Kidney epithelial cell (primary cell): ENCODE data around the gene DCPS. TPM values are rescaled to one million over a fixed set of nuclear protein-coding genes. Genes with fewer than 3 reads are reported as not detected.

Source experiments
- DNase-seq: peaks from one replicate; pipeline ENCODE4 v3.0.0-alpha.2; 2010; ENCODE audit warnings: low read depth
- H3K27me3 ChIP-seq: 2 replicates; pipeline ENCODE4 v1.6.0; 2011; ENCODE audit warnings: low read length; ENCODE audit not compliant: control insufficient read depth, insufficient read depth
- H3K36me3 ChIP-seq: 2 replicates; pipeline ENCODE4 v1.5.1; 2011; ENCODE audit warnings: low read length; ENCODE audit not compliant: control insufficient read depth, insufficient read depth
- H3K4me3 ChIP-seq: 2 replicates; pipeline ENCODE4 v1.5.1; 2011; ENCODE audit warnings: low read depth, mild to moderate bottlenecking, control low read depth, low read length
- CTCF ChIP-seq: IDR thresholded peaks from 2 replicates; pipeline ENCODE4 v1.5.1; 2011; ENCODE audit warnings: mild to moderate bottlenecking, moderate library complexity, low read length, control low read depth, inconsistent platforms; ENCODE audit not compliant: insufficient read depth, poor library complexity, severe bottlenecking
- total RNA-seq: library from RNA; depleted of rRNA; stranded (reverse); fragments of >200 nt; gene quantifications from 2 replicates; pipeline ENCODE4 v1.2.3, GENCODE V29; 2015

Gene DCPS
- total RNA-seq, 1 donor from 2014 or later: 15.0 TPM

DNA sequence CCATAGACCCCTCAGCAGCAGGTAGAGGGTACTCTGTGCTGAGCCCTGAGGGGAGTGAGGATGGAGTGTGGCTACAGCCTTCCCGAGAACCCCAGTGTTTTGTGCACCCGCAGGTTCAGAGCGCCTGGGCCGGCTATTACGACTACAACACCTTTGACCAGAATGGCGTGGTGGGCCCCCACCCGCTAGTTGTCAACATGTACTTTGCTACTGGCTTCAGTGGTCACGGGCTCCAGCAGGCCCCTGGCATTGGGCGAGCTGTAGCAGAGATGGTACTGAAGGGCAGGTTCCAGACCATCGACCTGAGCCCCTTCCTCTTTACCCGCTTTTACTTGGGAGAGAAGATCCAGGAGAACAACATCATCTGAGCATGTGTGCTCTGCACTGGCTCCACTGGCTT lies 26.5 kb upstream of the DCPS start:
- H3K36me3 ChIP-seq: no peaks in the 10 kb centered on the region
- H3K4me3 ChIP-seq: no peak overlapping the region
- H3K27me3 ChIP-seq: no peaks in the 10 kb centered on the region
- DNase-seq: no peak
- no peak for TF ChIP-seq CTCF

DNA sequence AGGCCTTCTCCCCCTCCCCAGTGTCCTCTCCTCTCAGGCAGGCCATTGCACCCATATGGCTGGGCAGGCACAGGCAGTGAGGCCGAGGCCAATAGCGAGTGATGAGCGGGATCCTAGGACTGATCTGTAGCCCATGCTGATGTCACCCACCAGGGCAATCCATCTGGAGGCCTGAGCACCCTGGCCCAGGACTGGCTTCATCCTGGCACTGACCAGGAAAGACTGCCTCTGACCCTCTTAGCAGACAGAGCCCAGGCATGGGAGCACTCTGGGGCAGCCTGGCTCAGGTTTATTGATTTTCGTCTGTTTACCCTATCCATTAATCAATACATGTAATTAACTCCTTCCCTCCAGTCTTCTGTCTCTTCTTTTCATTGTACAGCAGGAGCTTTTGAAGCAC lies 26.1 kb upstream of the DCPS start:
- no peaks in the 10 kb centered on the region for H3K27me3 ChIP-seq
- no peak overlapping the region for H3K4me3 ChIP-seq
- no peak for DNase-seq
- no peaks in the 10 kb centered on the region for H3K36me3 ChIP-seq
- no peak for TF ChIP-seq CTCF

GRCh38 chr11:126279191-126279590 lies 24.7 kb upstream of the DCPS start:
- no peaks in the 10 kb centered on the region for H3K27me3 ChIP-seq
- no peak overlapping the region for H3K4me3 ChIP-seq
- no peak for TF ChIP-seq CTCF
- H3K36me3 ChIP-seq: no peaks in the 10 kb centered on the region
- no peak for DNase-seq

DNA sequence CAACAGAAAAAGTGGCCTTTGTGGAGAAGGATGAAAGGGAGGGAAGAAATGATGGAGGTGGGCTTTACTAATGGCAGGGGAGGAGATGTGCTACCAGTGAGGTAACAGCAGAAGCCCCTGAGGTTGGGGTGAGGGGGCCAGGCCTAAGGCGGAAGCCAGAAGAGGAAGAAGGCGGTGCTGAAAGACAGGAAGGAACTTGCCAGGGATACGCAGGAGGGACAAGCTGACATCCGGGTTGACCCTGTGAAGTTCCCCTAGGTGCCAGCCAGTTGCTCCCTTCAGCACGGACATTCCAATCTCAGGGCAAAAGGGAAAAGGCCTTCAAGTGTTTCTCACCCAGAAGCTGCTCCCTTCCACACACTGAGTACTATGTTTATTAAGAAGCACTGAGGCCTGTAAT lies 23.3 kb upstream of the DCPS start:
- no peaks in the 10 kb centered on the region for H3K36me3 ChIP-seq
- H3K27me3 ChIP-seq: no peaks in the 10 kb centered on the region
- H3K4me3 ChIP-seq: no peak overlapping the region
- no peak for DNase-seq
- TF ChIP-seq CTCF: no peak

DNA sequence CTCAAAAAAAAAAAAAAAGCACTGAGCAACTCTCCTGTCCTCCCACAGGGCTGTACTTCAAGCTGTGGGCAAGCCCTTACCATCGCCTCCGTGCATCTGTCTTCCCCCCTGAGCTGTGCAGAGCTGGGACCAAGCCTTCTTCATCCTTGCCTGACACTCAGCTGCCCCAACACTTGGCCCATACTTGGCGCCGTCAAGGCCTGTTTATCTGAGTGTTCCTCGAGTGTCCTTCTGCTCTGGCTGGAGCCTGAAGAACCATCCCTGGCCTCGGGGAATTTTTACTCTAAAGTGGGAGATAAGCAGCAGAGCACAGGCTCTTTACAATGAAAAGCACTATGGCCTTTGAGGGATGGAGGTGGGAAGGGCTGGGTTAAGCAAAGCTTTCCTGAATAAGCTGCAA lies 22.6 kb upstream of the DCPS start:
- Histone ChIP-seq H3K27me3 (no peaks in the 10 kb centered on the region), H3K4me3 (no peak overlapping the region), H3K36me3 (no peaks in the 10 kb centered on the region)
- DNase-seq: no peak
- TF ChIP-seq CTCF: no peak

- Histone ChIP-seq H3K36me3 (no peaks in the 10 kb centered on the region), H3K4me3 (no peak overlapping the region), H3K27me3 (no peaks in the 10 kb centered on the region)
- DNase-seq: no peak
- no peak for TF ChIP-seq CTCF
These were observed 22.1 kb upstream of the DCPS start for GRCh38 chr11:126281666-126282175.
